Measurements from ENCODE around the gene PIP5K1C.

GRCh38 chr19:3701200-3701599 is 932 bp upstream of the PIP5K1C start:
- TF ChIP-seq CTCF (IDR thresholded peaks at IDR 0.05) (no peak), EZH2 (IDR thresholded peaks at IDR 0.05; ENCODE audit: borderline replicate concordance, insufficient read depth, low read depth, low read length, poor library complexity, severe bottlenecking) (no peak)

All from B cell (primary cell).